ENCODE measurements around the gene TMPRSS12.
"Not testable (repeated sequence)": the region's sequence is repeated elsewhere in the genome, so short reads cannot be mapped to it uniquely, and the experiment has no call there.

Gene TMPRSS12

DNA sequence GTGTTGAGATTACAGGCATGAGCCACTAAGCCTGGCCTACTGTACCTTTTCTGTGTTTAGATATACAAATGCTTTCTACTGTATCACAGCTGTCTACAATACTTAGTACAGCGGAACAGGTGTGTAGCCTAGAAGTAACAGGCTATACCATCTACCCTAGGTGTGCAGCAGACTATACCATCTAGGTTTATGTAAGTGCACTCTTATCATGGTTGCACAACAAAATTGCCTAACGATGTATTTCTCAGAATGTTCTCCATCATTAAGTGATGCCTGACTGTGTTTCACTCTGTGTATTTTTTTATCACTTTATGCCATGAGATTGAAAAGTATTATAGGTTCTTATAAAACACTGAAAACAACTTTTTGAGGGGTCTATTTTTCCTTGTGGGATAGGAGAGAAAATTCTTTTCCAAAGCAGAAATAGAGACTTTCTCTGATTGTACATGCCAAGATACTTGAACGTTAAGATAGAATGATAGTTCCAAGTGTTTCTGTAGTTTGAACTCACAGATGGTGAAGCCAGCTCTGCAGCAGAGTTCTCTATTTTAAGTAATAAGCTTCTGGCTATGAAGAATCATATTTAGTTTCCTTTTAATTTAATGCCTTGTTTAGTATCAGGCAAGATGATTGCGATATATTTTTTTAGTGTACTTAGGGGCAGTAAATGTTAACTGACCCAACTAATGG is 17.0 kb downstream of the TMPRSS12 start:
- no peak for DNase-seq

DNA sequence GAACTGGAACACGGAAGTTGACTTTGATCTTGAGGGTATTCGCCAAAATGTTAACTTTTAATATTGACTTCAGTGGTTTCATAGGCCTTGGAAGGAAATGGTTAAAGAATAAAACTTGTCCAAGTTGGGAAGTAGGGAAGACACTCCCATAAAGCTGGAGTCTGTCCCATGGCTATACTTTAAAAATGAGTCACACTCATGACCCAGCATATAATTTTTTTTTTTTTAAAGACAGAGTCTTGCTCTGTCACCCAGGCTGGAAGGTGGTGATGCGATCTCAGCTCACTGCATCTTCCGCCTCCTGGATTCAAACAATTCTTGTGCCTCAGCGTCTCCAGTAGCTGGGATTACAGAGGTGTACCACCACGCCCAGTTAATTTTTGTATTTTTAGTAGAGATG is 19.6 kb downstream of the TMPRSS12 start:
- DNase-seq, result no peak

DNA sequence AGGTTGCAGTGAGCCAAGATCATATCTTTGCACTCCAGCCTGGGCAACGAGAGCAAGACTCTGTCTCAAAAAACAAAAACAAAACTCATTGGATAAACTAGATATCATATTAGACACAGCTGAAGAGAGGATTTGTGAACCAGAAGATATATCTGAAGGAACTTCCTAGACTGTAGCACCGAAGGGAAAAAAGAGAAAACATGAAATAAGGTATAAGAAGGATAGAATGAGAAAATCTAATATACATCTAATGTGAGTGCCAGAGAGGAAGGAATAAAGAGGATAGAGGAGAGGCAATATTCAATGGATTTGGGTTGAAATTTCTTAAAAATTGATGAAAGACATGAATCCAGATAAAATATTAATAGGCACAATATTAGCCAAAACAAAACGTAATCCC is 22.5 kb downstream of the TMPRSS12 start:
- DNase-seq, result no peak

DNA sequence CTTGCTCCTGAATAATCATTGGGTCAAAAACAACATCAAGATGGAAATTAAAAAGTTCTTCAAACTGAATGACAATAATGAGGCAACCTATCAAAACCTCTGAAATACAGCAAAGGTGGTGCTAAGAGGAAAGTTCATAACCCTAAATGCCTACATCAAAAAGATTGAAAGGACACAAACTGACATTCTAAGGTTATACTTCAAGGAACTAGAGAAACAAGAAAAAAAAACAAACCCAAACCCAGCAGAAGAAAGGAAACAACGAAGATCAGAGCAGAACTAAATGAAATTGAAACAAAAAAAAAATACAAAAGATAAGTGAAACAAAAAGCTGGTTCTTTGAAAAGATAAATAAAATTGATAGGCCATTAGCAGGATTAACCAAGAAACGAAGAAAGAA is 26.2 kb downstream of the TMPRSS12 start:
- not testable (repeated sequence) for DNase-seq

DNA sequence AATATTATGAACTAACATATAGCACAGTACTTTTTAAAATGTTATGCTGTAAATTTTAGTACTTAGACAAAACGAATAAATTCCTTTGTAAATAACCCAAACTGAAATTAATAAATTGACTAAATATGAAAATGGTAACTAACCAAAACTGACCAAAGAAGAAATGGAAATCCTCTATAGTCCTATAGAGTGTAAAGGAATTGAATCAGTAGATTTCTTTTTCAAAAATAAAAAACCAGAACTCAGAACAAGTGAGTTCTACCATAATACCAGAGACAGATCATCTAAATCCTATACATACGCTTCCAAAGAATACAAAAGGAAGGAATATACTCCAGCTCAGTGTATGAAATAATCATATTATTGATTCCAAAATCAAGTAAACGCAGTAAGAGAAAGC is 39.8 kb downstream of the TMPRSS12 start:
- no peak for DNase-seq

DNA sequence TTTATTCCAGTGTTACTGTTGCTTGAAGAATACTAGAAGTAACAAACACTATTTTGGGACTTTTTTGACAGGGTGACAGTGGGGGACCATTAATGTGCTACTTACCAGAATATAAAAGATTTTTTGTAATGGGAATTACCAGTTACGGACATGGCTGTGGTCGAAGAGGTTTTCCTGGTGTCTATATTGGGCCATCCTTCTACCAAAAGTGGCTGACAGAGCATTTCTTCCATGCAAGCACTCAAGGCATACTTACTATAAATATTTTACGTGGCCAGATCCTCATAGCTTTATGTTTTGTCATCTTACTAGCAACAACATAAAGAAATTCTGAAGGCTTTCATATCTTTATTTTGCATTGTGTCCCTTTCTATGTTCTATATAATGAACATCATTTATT is 44.5 kb downstream of the TMPRSS12 start:
- no peak for DNase-seq

DNA sequence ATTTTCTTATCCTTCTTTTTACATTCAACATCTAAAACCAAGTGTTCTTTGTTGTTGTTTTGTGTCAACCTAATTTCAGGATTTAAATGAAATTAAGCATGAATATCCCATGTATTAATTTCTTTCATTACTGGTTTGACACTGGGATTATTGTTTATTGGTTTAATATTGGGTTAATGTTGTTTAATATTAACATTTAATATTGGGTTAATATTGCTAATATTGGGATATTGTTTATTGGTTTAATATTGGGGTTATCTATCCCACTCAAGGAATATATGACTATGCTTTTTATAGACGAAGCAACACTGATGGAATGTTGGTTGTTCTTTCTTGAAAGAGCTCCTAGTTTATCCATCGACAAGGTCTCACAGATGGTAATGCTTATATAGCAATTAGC is 45.9 kb downstream of the TMPRSS12 start:
- DNase-seq, result no peak

DNA sequence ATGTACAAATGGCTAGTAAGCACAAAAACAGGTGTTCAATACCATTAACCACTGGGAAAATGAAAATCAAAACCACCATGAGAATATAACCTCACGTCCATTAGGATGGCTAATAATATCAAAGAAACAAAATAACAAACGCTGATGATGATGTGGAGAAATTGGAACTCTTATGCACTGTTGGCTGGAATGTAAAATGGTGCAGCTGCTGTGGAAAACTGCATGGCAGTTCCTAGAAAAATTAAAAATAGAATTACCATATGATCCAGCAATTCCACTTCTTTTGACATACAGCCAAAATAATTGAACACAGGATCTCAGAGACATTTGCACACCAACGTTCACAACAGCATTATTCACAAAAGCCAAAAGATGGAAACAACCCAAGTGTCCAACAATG is 51.5 kb downstream of the TMPRSS12 start:
- DNase-seq, result no peak

DNA sequence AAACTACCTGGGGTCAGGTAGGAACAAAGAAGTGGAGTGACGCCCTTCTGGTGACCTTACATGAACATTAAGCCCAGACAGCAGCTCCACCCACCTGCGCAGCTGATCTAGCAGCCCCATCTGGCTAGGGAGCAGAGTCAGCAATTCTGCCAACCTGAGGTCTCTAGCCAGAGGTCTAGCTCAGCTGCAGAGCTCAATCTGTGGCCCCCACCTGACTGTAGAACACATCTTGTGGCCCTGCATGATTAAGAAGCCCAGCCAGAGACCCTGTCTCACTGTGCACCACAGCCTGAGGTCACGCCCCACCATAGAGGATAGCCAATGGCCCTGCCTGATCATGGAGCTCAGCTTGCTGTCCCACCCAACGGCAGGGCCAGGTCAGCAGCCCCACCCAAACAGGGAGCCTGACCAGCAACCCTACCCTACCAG is 59.0 kb downstream of the TMPRSS12 start:
- DNase-seq, result no peak

DNA sequence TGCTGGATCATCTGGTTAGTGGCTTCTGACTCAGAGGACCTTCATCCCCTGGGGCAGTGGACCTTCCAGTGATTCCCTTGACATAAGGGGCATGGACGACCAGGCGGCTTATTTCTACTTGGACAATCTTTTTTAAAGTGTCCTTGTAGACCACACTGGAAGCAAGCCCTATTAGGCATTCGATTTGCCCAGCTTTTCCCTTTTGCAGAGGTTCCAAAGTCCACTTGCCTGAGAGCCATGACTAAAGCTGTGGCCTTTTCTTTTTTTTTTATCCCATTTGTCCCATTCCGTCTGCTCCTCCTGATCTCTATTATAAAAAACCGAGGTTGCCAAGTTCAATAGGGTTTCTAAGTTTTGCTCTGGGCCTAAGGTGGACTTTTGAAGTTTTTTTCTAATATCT is 65.8 kb downstream of the TMPRSS12 start:
- DNase-seq, result not testable (repeated sequence)

DNA sequence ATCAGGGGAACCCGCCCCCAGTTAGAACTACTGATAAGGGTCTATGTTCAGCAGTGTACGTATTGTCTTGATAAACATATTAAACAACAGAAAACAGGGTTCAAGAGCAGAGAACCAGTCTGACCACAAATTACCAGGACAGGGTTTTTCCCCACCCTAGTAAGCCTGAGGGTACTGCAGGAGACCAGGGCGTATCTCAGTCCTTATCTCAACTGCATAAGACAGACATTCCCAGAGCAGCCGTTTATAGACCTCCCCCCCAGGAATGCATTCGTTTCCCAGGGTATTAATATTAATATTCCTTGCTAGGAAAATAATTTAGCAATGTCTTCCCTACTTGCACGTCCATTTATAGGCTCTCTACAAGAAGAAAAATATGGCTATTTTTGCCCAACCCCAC is 69.6 kb downstream of the TMPRSS12 start:
- DNase-seq, result not testable (repeated sequence)

DNA sequence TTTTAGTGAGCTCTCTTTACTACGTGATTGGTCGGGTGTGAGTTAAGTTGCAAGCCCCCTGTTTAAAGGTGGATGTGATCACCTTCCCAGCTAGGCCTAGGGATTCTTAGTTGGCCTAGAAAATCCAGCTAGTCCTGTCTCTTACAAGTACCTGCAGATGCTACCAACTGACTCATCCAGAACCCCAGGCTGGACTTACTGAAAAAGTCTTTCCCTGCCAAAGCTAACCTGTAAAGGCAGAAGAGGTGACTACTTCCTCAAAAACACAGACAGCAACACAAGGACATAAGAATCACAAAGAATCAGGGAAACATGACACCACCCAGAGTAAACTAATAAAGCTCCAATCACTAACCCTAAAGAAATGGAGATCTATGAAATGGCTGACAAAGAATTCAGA is 70.5 kb downstream of the TMPRSS12 start:
- no peak for DNase-seq

DNA sequence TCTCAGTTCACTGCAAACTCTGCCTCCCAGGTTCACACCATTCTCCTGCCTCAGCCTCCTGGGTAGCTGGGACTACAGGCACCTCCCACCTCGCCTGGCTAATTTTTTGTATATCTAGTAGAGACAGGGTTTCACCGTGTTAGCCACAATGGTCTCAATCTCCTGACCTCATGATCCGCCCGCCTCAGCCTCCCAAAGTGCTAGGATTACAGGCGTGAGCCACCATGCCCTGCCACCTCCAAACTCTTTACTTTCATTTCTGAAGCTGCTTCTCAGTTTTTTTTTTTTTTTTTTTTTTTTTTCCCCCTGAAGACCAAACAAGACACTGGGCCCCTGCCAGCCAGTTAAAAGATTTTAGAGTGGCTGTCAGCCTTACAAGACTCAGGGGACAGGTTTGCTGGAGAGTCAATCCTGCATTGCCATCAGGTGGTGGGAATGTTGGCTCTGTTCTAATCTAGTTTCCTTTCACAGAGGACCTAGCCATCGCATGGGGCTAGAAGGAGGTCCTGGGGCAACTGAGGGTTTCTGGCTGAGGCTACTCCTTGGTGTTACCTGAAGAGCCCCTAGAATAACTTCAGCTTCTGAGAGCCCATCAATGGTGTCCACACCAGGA is 72.3 kb downstream of the TMPRSS12 start:
- no peak for DNase-seq

DNA sequence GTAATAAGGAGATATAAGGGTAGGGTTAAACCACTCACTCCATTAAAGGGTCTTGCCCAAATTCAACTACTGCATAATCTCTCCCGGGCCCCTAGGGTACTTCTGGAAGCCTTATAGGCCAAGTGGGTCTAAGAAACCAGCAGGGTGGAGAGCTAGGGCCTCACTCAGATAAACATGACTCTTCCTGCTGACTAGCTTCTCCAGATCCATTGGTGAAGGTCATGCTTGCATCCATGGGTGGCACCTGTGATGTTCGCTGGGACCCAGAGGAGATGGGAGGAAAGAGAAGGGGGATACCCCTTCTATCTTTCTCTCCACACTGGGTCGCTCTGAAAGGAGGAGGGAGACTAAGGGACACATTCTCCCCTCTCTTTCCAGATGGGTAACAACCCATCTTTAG is 73.6 kb downstream of the TMPRSS12 start:
- no peak for DNase-seq

DNA sequence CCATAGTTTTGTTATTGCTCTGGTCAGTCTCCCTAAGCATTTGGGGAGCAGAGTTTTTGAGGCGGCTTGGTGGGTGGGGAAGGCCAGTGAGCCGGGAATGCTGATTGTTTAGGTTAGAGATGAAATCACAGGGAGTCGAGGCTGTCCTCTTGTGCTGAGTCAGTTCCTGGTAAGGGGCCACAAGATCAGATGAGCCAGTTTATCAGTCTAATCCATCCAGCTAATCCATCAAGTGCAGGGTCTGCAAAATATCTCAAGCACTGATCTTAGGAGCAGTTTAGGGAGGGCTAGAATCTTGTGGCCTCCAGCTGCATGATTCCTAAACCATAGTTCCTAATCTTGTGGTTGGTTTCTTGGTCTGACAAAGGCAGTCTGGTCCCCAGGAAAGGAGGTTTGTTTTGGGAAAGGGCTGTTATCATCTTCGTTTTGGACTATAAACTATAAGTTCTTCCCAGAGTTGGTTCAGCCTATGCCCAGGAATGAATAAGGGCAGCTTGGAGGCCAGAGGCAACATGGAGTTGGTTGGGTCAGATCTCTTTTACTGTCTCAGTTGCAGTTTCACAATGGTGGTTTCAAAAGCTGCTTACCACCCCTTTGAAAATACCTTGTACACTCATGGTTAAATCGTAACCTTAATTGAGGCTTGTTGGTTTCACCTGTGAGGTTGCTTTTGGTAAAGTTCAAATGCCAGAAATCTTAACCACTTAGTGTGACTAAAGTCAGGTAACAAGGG is 76.0 kb downstream of the TMPRSS12 start:
- no peak for DNase-seq

DNA sequence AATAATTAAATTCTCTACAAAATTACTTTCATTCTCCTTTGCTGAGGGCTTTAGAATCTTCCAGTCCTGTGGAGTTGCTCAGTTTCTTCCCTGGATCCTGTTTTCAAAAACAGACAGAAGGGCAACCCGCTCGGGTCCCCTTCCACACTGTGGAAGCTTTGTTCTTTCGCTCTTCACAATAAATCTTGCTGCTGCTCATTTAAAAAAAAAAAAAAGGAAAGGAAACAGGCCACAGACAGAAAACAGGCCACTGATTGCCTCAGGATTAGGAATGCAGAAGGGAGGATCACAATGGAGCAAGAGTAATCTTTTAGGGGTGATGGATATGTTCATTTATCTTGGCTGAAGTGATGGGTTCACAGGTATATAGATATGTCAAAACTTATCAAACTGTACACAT is 80.1 kb downstream of the TMPRSS12 start:
- DNase-seq, result no peak

DNA sequence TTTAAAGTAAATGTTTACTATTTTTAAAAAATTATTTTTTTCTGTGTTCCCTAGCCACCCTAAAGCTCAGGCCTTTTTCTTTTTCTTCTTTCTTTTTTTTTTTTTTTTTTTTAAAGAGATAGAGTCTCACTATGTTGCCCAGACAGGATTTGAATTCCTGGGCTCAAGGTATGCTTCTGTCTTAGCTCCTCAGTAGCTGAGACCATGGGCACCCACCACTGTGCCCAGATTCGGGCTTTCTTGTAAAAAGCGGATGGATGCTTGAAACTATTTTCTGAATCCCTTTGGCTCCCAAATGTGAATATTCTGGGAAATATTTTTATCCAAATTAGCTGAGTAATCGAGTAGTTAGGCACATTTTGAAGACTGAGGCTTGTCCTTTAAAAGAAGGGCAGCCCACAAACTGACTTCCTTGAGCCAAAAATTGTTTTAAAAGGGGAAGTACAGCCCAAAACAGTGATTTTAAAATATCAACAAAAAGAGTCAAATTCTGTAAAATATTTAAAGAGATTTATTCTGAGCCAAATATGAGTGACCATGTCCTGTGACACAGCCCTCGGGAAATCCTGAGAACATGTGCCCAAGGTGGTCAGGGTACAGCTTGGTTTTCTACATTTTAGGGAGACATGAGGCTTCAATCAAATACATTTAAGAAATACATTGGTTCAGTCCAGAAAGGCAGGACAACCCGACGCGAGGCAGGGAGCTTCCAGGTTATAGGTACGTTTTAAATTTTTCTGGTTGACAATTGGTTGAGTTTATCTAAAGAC is 80.8 kb downstream of the TMPRSS12 start:
- DNase-seq, result no peak

DNA sequence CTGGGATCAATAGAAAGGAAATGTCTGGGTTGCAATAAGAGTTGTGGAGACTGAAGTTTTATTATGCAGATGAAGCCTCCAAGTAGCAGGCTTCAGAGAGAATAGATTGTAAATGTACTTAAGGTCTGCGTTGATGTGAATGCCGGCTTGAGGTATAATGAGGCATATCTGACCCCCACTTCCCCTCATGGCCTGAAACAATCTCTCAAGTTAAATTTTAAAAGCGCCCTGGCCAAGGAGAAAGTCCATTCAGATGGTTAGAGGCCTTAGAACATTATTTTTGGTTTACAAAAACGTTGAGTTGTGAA is 81.4 kb downstream of the TMPRSS12 start:
- DNase-seq, result peak; percentile 50

DNA sequence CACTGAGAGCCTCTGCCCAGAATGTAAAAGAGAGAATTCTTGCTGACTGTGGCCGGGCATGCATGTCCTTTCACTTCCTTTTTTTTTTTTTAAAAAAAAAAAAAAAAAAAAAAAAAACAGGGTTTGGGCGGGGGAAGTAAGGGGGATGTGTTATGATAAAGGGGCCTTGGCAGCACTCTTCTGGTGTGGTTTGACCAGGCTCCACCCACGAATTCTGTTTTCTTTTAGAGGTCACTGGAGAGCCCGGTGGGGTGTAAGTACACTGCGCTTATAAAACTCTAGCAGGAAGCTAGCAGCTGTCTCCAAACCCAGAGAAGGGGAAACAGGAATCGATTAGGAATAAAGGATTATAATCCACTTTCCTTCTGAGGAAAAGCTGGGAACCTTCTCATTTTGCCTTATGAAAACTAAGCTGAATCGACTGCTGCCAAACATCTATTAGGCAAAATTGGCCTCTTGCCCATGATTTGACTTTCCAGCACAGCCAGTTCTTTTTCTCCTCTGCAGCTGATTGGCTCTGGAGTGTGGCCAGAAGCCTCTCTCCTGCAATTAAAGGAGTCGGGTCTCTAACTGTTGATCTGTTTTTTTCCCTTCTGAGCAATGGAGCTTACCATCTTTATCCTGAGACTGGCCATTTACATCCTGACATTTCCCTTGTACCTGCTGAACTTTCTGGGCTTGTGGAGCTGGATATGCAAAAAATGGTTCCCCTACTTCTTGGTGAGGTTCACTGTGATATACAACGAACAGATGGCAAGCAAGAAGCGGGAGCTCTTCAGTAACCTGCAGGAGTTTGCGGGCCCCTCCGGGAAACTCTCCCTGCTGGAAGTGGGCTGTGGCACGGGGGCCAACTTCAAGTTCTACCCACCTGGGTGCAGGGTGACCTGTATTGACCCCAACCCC is 82.0 kb downstream of the TMPRSS12 start:
- DNase-seq, result peak; percentile 88

DNA sequence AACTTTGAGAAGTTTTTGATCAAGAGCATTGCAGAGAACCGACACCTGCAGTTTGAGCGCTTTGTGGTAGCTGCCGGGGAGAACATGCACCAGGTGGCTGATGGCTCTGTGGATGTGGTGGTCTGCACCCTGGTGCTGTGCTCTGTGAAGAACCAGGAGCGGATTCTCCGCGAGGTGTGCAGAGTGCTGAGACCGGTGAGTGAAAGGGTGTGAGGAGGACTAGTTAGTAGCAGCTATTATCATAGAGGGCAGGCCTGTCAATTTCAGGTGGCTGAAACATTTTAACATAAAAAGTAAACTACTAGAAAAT is 82.6 kb downstream of the TMPRSS12 start:
- DNase-seq, result no peak

DNA sequence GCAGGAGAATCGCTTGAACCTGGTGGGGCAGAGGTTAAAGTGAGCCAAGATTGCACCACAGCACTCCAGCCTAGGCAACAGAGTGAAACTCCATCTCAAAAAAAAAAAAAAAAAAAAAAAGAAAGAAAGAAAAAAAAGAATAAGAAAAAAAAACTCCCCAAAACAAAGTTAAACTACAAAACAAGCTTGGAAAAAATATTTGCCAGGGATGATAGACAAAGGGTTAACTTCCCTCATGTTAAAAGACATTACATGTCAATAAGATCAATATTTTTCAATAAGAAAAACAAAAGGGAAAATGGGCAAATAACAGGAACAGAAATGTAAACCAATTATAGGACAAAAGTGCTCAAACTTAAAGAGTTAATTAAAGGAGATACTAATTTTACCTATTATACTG is 83.2 kb downstream of the TMPRSS12 start:
- no peak for DNase-seq

DNA sequence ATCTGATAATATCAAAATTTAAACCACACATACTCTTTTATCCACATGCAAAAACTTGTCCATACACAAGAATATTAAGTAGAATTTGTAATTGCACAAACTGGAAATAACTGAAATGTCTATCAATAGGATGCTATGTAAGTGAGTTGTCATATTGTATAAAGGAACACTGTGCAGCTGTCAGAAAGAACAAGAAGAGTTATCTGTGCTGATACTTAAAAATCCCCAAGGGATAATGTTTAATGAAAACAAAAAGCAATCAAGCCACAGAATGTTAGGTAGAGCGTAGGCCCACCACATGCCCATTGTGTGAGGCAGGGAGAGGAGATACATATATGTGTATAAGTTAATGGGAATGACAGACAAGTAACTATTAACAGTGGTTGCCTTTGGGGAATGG is 83.7 kb downstream of the TMPRSS12 start:
- DNase-seq, result no peak

DNA sequence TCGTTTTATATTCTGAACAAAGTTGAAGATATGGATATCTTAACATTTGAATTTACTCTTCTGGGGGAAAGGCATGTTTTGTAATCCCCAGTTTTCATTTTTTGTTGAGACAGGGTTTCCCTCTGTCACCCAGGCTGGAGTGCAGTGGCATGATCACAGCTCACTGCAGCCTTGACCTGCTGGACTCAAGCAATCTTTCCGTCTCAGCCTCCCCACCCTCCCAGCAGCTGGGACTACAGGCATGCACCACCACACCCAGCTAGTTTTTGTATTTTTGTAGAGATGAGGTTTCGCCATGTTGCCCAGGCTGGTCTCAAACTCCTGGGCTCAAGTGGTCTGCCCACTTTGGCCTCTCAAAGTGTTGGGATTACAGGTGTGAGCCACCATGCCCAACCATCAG is 84.2 kb downstream of the TMPRSS12 start:
- DNase-seq, result not testable (repeated sequence)
